ENCODE data around the gene WNT9A. TPM values are rescaled to one million over a fixed set of nuclear protein-coding genes. Genes with fewer than 3 reads are reported as not detected.

The WNT9A gene
- total RNA-seq, 1 experiment from 2014 or later, result not detected

GRCh38 chr1:227899820-227900449 lies 47.8 kb downstream of the WNT9A start:
- H3K27ac ChIP-seq (ENCODE audit: low read depth, low read length, poor library complexity, severe bottlenecking), result no peak overlapping the region
- intact Hi-C loops (cut with micrococcal nuclease; ENCODE audit: unreplicated experiment), result no loop called here
- TF ChIP-seq CTCF (conservative IDR thresholded peaks at IDR 0.05; ENCODE audit: low read depth, low read length) (no peak), EZH2 (IDR thresholded peaks at IDR 0.05; ENCODE audit: borderline replicate concordance, low read depth, low read length, poor library complexity, severe bottlenecking) (no peak)
- H3K9me3 ChIP-seq (ENCODE audit: low read depth, low read length, poor library complexity, severe bottlenecking), result no peaks in the 10 kb centered on the region
- no peaks in the 10 kb centered on the region for H3K4me1 ChIP-seq (ENCODE audit: insufficient read depth, low read length, poor library complexity, severe bottlenecking)
- H3K27me3 ChIP-seq (replicated peaks; ENCODE audit: insufficient read depth, low read depth, low read length, poor library complexity), result no peaks in the 10 kb centered on the region
- H3K36me3 ChIP-seq (ENCODE audit: insufficient read depth, low read length, poor library complexity, severe bottlenecking), result no peaks in the 10 kb centered on the region
- no peak overlapping the region for H3K4me3 ChIP-seq (ENCODE audit: low read depth, low read length, poor library complexity, severe bottlenecking)
- CTCF ChIA-PET, result no interaction called here
- DNase-seq (ENCODE audit: low spot score), result no peak
- no TSS peak for BruUV-seq (replicated peaks)
- POLR2A ChIA-PET (ENCODE audit: low non-redundant PET), result no interaction called here

- no peak overlapping the region for H3K4me3 ChIP-seq (ENCODE audit: low read depth, low read length, poor library complexity, severe bottlenecking)
- no peak overlapping the region for H3K27ac ChIP-seq (ENCODE audit: low read depth, low read length, poor library complexity, severe bottlenecking)
- ChIA-PET CTCF (no interaction called here), POLR2A (ENCODE audit: low non-redundant PET) (no interaction called here)
- H3K4me1 ChIP-seq (ENCODE audit: insufficient read depth, low read length, poor library complexity, severe bottlenecking), result no peaks in the 10 kb centered on the region
- H3K9me3 ChIP-seq (ENCODE audit: low read depth, low read length, poor library complexity, severe bottlenecking), result no peaks in the 10 kb centered on the region
- no peak for DNase-seq (ENCODE audit: low spot score)
- BruUV-seq (replicated peaks), result no TSS peak
- no peaks in the 10 kb centered on the region for H3K27me3 ChIP-seq (replicated peaks; ENCODE audit: insufficient read depth, low read depth, low read length, poor library complexity)
- TF ChIP-seq EZH2 (IDR thresholded peaks at IDR 0.05; ENCODE audit: borderline replicate concordance, low read depth, low read length, poor library complexity, severe bottlenecking) (no peak), CTCF (conservative IDR thresholded peaks at IDR 0.05; ENCODE audit: low read depth, low read length) (no peak)
- intact Hi-C loops (cut with micrococcal nuclease; ENCODE audit: unreplicated experiment), result no loop called here
- H3K36me3 ChIP-seq (ENCODE audit: insufficient read depth, low read length, poor library complexity, severe bottlenecking), result no peaks in the 10 kb centered on the region
Measured at GRCh38 chr1:227899141-227899819, 48.5 kb downstream of the WNT9A start.

- H3K4me1 ChIP-seq (ENCODE audit: insufficient read depth, low read length, poor library complexity, severe bottlenecking), result no peaks in the 10 kb centered on the region
- no TSS peak for BruUV-seq (replicated peaks)
- H3K27ac ChIP-seq (ENCODE audit: low read depth, low read length, poor library complexity, severe bottlenecking), result no peak overlapping the region
- no peaks in the 10 kb centered on the region for H3K36me3 ChIP-seq (ENCODE audit: insufficient read depth, low read length, poor library complexity, severe bottlenecking)
- ChIA-PET POLR2A (ENCODE audit: low non-redundant PET) (no interaction called here), CTCF (no interaction called here)
- no peak for TF ChIP-seq EZH2 (IDR thresholded peaks at IDR 0.05; ENCODE audit: borderline replicate concordance, low read depth, low read length, poor library complexity, severe bottlenecking)
- no peak for TF ChIP-seq CTCF (conservative IDR thresholded peaks at IDR 0.05; ENCODE audit: low read depth, low read length)
- H3K27me3 ChIP-seq (replicated peaks; ENCODE audit: insufficient read depth, low read depth, low read length, poor library complexity), result no peaks in the 10 kb centered on the region
- no peaks in the 10 kb centered on the region for H3K9me3 ChIP-seq (ENCODE audit: low read depth, low read length, poor library complexity, severe bottlenecking)
- intact Hi-C loops (cut with micrococcal nuclease; ENCODE audit: unreplicated experiment), result no loop called here
- H3K4me3 ChIP-seq (ENCODE audit: low read depth, low read length, poor library complexity, severe bottlenecking), result no peak overlapping the region
- DNase-seq (ENCODE audit: low spot score), result no peak
Measured at GRCh38 chr1:227898502-227899140, 49.1 kb downstream of the WNT9A start.

All from A673 (cell line).